ENCODE results near the gene TDRD3.

The TDRD3 gene

DNA sequence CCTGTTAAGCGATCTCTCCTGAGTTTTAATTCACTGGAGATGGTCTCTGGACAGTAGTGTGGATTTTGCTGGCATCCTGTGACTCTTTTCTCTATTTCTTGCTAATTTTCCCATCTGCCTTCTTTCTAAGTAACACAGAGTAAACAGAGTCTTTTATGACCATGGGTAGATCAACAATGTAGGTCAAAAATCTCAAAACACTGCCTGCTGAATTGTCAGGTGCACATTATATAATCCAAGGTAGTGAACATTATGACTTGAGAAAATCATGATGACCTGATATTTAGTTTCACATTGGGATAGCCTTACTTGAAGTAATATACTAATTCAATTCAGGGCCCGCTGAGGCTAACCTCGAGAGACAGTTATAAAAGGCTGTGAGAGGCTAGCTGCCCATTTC is 180.7 kb downstream of the TDRD3 start:
- Histone ChIP-seq H3F3A (ENCODE audit: insufficient read depth) (no peaks in the 10 kb centered on the region), H3K4me2 (ENCODE audit: low read depth, low read length, poor library complexity, severe bottlenecking) (no peak overlapping the region), H2AFZ (ENCODE audit: low read depth, low read length, severe bottlenecking) (no peak overlapping the region), H3K36me3 (ENCODE audit: low read length) (no peaks in the 10 kb centered on the region), H3K27ac (ENCODE audit: low read depth, low read length) (no peak overlapping the region), H3K79me2 (ENCODE audit: insufficient read depth, low read length) (no peaks in the 10 kb centered on the region), H3K9me3 (ENCODE audit: insufficient read depth, low read length) (no peaks in the 10 kb centered on the region), H4K20me1 (ENCODE audit: low read depth, low read length) (no peaks in the 10 kb centered on the region), H3K4me3 (ENCODE audit: insufficient read depth, low read length, poor library complexity, severe bottlenecking) (no peak overlapping the region), H3K9ac (ENCODE audit: low read length) (no peak overlapping the region), H3K9me2 (replicated peaks; ENCODE audit: insufficient read depth, low read length) (no peaks in the 10 kb centered on the region), H3K27me3 (ENCODE audit: low read length) (no peaks in the 10 kb centered on the region)
- no peak for TF ChIP-seq EZH2phosphoT487 (conservative IDR thresholded peaks at IDR 0.05; ENCODE audit: low read length)
- TF ChIP-seq, protein P1, sequence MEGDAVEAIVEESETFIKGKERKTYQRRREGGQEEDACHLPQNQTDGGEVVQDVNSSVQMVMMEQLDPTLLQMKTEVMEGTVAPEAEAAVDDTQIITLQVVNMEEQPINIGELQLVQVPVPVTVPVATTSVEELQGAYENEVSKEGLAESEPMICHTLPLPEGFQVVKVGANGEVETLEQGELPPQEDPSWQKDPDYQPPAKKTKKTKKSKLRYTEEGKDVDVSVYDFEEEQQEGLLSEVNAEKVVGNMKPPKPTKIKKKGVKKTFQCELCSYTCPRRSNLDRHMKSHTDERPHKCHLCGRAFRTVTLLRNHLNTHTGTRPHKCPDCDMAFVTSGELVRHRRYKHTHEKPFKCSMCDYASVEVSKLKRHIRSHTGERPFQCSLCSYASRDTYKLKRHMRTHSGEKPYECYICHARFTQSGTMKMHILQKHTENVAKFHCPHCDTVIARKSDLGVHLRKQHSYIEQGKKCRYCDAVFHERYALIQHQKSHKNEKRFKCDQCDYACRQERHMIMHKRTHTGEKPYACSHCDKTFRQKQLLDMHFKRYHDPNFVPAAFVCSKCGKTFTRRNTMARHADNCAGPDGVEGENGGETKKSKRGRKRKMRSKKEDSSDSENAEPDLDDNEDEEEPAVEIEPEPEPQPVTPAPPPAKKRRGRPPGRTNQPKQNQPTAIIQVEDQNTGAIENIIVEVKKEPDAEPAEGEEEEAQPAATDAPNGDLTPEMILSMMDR (IDR thresholded peaks at IDR 0.05; ENCODE audit: insufficient read depth, low read length, poor library complexity, severe bottlenecking): no peak

DNA sequence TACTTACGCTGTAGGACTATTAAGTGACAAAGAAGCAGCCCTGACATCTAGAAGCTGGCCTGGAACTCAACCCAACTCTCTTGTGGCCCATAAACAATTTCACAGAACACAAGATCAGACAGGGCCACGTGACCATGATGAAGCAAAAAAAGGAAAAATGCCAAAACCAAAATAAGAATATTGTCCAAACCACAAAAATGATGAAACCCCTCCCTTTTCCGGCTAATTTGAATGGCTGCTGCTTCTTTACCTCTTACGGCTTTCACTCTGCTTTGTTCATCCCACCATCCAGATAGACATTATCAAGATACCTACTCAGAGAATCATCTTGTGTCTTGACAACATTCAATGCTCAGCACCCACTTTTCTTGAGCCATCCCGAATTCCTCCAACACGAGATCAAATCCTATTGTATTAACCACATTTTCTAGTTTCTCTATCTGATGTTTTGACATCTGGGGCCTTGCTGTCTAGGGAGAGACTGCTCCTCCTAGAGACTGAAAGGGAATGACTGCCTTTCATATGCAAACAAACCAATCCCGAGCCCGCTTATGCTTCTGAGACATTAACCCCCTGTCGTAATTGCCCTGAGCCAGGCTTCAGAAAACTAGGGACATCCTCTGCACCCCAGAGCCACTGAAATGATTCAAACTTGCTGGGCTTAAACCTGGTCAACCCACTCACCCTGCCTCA is 186.3 kb downstream of the TDRD3 start:
- Histone ChIP-seq H3K9me3 (ENCODE audit: insufficient read depth, low read length) (no peaks in the 10 kb centered on the region), H3K27ac (ENCODE audit: low read depth, low read length) (no peak overlapping the region), H3F3A (ENCODE audit: insufficient read depth) (no peaks in the 10 kb centered on the region), H3K27me3 (ENCODE audit: low read length) (no peaks in the 10 kb centered on the region), H3K79me2 (ENCODE audit: insufficient read depth, low read length) (no peaks in the 10 kb centered on the region), H4K20me1 (ENCODE audit: low read depth, low read length) (no peaks in the 10 kb centered on the region), H3K9ac (ENCODE audit: low read length) (no peak overlapping the region), H3K4me2 (ENCODE audit: low read depth, low read length, poor library complexity, severe bottlenecking) (no peak overlapping the region), H3K4me3 (ENCODE audit: insufficient read depth, low read length, poor library complexity, severe bottlenecking) (no peak overlapping the region), H3K9me2 (replicated peaks; ENCODE audit: insufficient read depth, low read length) (no peaks in the 10 kb centered on the region), H3K36me3 (ENCODE audit: low read length) (no peaks in the 10 kb centered on the region), H2AFZ (ENCODE audit: low read depth, low read length, severe bottlenecking) (no peak overlapping the region)
- TF ChIP-seq, protein P1 (IDR thresholded peaks at IDR 0.05; ENCODE audit: insufficient read depth, low read length, poor library complexity, severe bottlenecking): no peak
- TF ChIP-seq EZH2phosphoT487 (conservative IDR thresholded peaks at IDR 0.05; ENCODE audit: low read length): no peak

DNA sequence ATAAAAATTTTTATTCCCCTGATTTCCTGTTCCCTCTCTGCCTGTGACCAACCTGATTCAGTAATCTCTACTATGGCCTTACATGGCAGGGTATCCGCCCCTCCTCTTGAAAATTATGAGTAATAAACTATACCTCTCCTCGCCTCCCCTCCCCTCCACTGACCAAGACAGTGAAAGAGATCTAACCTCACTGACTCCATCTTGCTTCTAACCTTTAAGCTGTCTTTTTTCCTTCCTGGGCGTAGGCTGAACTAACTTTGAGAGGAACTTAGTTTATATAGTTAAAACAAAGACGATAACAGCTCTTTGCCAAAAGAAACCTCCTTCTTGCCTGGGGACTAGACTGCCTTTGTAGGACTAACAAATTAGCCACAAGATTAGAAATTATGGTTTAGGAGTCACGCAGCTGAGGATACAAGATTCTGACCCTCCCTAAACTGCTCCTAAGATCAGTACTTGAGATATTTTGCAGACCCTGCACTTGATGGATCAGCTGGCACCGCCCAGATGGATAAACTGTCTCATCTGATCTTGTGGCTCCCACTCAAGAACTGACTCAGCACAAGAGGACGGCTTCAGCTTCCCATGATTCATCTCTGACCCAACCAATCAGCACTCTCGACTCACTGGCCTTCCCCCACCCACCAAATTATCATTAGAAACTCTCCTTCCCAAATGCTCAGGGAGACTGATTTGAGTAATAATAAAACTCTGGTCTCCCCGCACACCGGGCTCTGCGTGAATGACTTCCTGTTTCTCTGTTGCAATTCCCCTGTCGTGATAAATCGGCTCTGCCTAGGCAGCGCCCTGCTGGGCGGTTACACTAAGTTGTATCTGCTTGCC is 187.1 kb downstream of the TDRD3 start:
- Histone ChIP-seq H3F3A (ENCODE audit: insufficient read depth) (no peaks in the 10 kb centered on the region), H3K9ac (ENCODE audit: low read length) (no peak overlapping the region), H3K79me2 (ENCODE audit: insufficient read depth, low read length) (no peaks in the 10 kb centered on the region), H3K27me3 (ENCODE audit: low read length) (no peaks in the 10 kb centered on the region), H3K9me3 (ENCODE audit: insufficient read depth, low read length) (no peaks in the 10 kb centered on the region), H3K27ac (ENCODE audit: low read depth, low read length) (no peak overlapping the region), H2AFZ (ENCODE audit: low read depth, low read length, severe bottlenecking) (no peak overlapping the region), H3K4me3 (ENCODE audit: insufficient read depth, low read length, poor library complexity, severe bottlenecking) (no peak overlapping the region), H3K4me2 (ENCODE audit: low read depth, low read length, poor library complexity, severe bottlenecking) (no peak overlapping the region), H4K20me1 (ENCODE audit: low read depth, low read length) (no peaks in the 10 kb centered on the region), H3K36me3 (ENCODE audit: low read length) (no peaks in the 10 kb centered on the region), H3K9me2 (replicated peaks; ENCODE audit: insufficient read depth, low read length) (no peaks in the 10 kb centered on the region)
- TF ChIP-seq EZH2phosphoT487 (conservative IDR thresholded peaks at IDR 0.05; ENCODE audit: low read length): no peak
- TF ChIP-seq, protein P1 (IDR thresholded peaks at IDR 0.05; ENCODE audit: insufficient read depth, low read length, poor library complexity, severe bottlenecking): no peak
